Astrocyte (in vitro differentiated cells and primary cell): ENCODE data around the gene OSGIN1.

Source experiments
- CTCF ChIP-seq: IDR thresholded peaks from 2 replicates; pipeline ENCODE4 v1.5.1; 2011; ENCODE audit warnings: low read depth, mild to moderate bottlenecking, inconsistent platforms, low read length, moderate library complexity; ENCODE audit not compliant: insufficient read depth
- EZH2 ChIP-seq: IDR thresholded peaks from 2 replicates; pipeline ENCODE4 v1.6.1; 2012; ENCODE audit warnings: mild to moderate bottlenecking, low read length, inconsistent platforms; ENCODE audit not compliant: insufficient read depth

- TF ChIP-seq CTCF (no peak), EZH2 (no peak)
Observed at GRCh38 chr16:83946781-83947566, 6.1 kb upstream of the OSGIN1 start.
